Activated naive CD4-positive, alpha-beta T cell treated with anti-CD3 and anti-CD28 coated beads for 36 hours (primary cell): ENCODE results near the gene ATP6V1F. TPM values are rescaled to one million over a fixed set of nuclear protein-coding genes. Genes with fewer than 3 reads are reported as not detected.

ENCODE experiments used
- CTCF ChIA-PET: fragments of 350-600 bp; sonication (Branson Sonifier 250); formaldehyde crosslinking; loops from one replicate; lab custom pipeline; 2021; ENCODE audit warnings: antibody characterized with exemption; lab: Charles Lee
- DNase-seq: peaks from one replicate; pipeline ENCODE4 v3.0.0-alpha.2; 2020
- H3K27ac Mint-ChIP-seq: one replicate; pipeline ENCODE4 v1.8.0; 2021; ENCODE audit warnings: mild to moderate bottlenecking, mixed read lengths
- H3K27me3 Mint-ChIP-seq: one replicate; pipeline ENCODE4 v1.8.0; 2021; ENCODE audit warnings: low read depth, mixed read lengths
- H3K36me3 Mint-ChIP-seq: one replicate; pipeline ENCODE4 v1.8.0; 2021; ENCODE audit warnings: low read depth, mixed read lengths
- H3K4me1 Mint-ChIP-seq: one replicate; pipeline ENCODE4 v1.8.0; 2021; ENCODE audit warnings: low read depth, mixed read lengths
- H3K4me3 Mint-ChIP-seq: one replicate; pipeline ENCODE4 v1.8.0; 2021; ENCODE audit warnings: mild to moderate bottlenecking, moderate library complexity, mixed read lengths
- H3K9me3 Mint-ChIP-seq: one replicate; pipeline ENCODE4 v1.8.0; 2021; ENCODE audit warnings: mixed read lengths
- intact Hi-C: fragments of 100-400 bp; cut with micrococcal nuclease; formaldehyde crosslinking; loops from one replicate; pipeline ENCODE4 v1.15.1; 2023
- total RNA-seq, 2 experiments: library from RNA; stranded (reverse); gene quantifications; one replicate each; pipeline ENCODE4 v1.2.3, GENCODE V29; 2021

ATP6V1F gene
- total RNA-seq, 2 experiments from 2014 or later, result 129 to 142 TPM

DNA sequence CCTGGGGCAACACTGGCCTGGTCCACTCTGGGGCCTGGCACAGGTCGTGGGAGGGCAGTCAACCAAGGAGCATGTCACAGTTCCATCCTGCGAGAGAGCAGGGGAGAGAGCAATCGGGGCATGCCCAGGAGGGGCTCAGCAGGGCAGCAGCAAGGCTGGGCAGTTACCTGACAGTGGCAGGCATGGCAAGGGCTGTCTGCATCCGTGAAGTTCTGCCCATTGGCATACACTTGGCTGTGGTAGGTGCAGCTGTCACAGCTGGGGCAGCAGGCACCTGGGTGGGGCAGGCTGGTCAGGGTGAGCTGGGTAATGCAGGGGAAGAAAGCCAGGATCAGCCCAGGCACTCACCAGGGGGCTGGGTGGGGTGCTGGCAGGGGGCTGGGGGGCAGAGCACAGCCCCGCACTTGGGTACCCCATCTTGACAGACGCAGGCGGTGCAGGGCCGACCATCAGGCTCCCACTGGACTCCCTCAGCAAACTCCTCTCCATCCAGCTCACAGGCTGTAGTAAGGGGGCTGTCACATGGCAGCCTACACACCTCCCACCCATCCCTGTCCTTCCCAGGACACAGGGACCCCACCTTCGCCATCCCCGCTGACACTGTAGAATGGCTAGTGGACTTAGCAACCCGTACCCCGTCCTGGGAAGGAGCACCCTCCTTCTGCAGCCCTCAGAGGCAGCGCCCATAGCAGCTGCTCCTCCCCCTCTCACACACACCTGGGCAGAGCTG is 30.0 kb downstream of the ATP6V1F start:
- H3K27me3 Mint-ChIP-seq, result peaks cover 14% of the 10 kb centered on the region
- no peaks in the 10 kb centered on the region for H3K4me1 Mint-ChIP-seq
- H3K4me3 Mint-ChIP-seq, result no peak overlapping the region
- intact Hi-C loops, result no loop called here
- no peak for DNase-seq
- H3K36me3 Mint-ChIP-seq, result no peaks in the 10 kb centered on the region
- no peaks in the 10 kb centered on the region for H3K9me3 Mint-ChIP-seq
- H3K27ac Mint-ChIP-seq, result no peak overlapping the region
- CTCF ChIA-PET, result no interaction called here

DNA sequence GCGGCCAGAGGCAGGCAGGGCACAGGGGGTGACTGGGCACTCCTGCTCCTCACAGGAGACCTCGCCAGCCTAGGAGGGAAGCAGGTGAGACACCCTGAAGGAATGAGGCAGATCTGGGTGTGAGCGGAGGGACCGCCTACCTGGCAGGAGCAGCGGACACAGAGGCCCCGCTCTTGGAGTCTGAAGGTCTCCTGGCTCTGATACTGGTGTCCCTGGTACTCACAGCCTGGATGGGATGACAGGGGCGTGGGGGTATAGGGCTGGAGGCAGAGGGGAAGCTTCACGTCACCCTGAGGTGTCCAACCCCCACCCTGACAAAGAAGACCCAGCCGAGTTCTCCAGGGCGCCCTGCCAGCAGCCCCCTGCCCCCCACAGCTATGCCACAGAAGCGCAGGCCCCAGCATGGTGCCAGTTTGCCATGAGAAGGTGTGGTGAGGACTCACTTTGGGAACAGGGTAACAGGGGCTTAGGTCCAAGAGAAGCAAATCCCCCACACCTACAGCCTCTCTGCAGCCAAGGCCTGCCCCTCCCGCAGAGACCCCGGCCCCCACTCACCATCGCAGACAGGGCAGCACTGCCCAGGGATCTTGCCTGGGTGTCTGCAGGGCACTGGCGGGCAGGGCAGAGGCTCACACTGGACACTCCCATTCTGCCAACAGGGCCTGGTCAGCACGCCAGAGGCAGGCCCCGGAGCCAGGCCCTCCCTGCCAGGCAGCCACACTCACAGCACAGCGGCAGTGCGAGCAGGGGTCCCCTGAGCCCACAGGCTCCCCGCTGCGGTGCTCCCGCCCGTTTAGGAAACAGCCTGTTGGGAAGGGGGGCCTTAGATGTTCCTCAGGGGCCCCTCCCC is 30.8 kb downstream of the ATP6V1F start:
- no peaks in the 10 kb centered on the region for H3K4me1 Mint-ChIP-seq
- peaks cover 1% of the 10 kb centered on the region for H3K36me3 Mint-ChIP-seq
- no peak overlapping the region for H3K4me3 Mint-ChIP-seq
- H3K27me3 Mint-ChIP-seq, result peaks cover 16% of the 10 kb centered on the region
- no peak for DNase-seq
- peaks cover 3% of the 10 kb centered on the region for H3K9me3 Mint-ChIP-seq
- no peak overlapping the region for H3K27ac Mint-ChIP-seq
- CTCF ChIA-PET, result interaction anchor here (1.2 kb wide), 1 partner anchor 271 kb away, joined by 4 read pairs; no protein-coding TSS in a partner anchor
- intact Hi-C loops, result no loop called here

DNA sequence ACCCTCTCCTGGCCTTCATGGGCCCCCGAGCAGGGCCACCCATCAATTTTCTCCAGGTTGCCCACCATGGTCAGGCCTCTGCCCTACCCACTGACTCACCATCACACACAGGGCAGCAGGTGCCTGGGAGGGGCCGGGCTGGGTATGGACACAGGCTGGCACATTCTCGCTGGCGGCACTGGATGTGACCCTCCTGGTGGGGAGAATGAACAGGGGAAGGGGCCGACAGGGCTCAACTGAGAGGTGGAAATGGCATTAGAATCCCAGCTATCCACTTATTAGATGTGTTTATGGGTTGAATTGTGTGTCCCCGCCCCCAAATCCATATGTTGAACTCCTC is 31.4 kb downstream of the ATP6V1F start:
- Mint-ChIP-seq H3K36me3 (peaks cover 2% of the 10 kb centered on the region), H3K4me3 (no peak overlapping the region), H3K27ac (no peak overlapping the region), H3K9me3 (peaks cover 4% of the 10 kb centered on the region), H3K4me1 (no peaks in the 10 kb centered on the region), H3K27me3 (peaks cover 17% of the 10 kb centered on the region)
- DNase-seq, result no peak
- intact Hi-C loops, result no loop called here
- CTCF ChIA-PET, result interaction anchor here (0.7 to 1.2 kb wide), 2 partner anchors 159 to 270 kb away, joined by 3 to 4 read pairs; no protein-coding TSS in a partner anchor

DNA sequence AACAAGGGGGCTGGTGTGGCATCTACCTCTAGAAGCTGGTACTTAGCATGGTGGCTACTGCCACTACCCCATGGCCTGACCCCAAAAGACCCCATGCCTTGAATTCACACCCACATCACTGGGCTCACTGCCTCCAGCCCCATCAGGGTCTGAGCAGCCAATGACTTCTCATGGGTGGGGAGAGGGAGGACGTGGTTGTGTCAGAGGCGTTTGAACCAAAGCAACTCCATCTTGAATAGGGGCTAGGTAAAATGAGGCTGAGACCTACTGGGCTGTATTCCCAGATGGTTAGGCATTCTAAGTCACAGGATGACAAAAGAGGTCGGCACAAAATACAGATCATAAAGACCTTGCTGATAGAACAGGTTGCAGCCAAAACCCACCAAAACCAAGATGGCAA is 32.7 kb downstream of the ATP6V1F start:
- peaks cover 6% of the 10 kb centered on the region for H3K9me3 Mint-ChIP-seq
- H3K4me1 Mint-ChIP-seq, result no peaks in the 10 kb centered on the region
- no peak overlapping the region for H3K4me3 Mint-ChIP-seq
- DNase-seq, result no peak
- intact Hi-C loops, result no loop called here
- H3K27ac Mint-ChIP-seq, result no peak overlapping the region
- CTCF ChIA-PET, result no interaction called here
- H3K36me3 Mint-ChIP-seq, result peaks cover 2% of the 10 kb centered on the region
- H3K27me3 Mint-ChIP-seq, result peaks cover 10% of the 10 kb centered on the region

DNA sequence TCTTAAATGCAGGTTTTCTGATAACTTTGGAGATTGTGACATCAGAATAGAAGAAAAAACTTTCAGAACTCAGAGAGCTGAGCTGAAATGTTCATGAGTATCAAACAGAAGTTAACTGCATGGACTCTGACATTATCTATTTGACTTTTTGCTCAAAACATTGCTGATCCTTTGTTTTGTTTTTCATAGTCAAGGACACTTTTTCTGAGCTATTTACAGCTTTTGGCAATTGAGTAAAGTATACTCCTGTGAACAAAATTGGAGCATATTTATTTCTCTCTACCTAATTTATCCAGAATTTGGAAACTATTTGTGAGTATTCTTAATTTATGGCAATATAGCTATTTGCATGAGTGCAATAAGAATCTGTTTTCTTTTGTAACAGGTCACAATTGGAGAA is 36.7 kb downstream of the ATP6V1F start:
- H3K4me1 Mint-ChIP-seq, result no peaks in the 10 kb centered on the region
- no peak overlapping the region for H3K27ac Mint-ChIP-seq
- H3K36me3 Mint-ChIP-seq, result peaks cover 2% of the 10 kb centered on the region
- peaks cover 5% of the 10 kb centered on the region for H3K27me3 Mint-ChIP-seq
- CTCF ChIA-PET, result interaction anchor here (0.9 to 1.7 kb wide), 2 partner anchors 16 to 192 kb away, joined by 3 to 11 read pairs; no protein-coding TSS in a partner anchor
- H3K9me3 Mint-ChIP-seq, result peaks cover 6% of the 10 kb centered on the region
- H3K4me3 Mint-ChIP-seq, result no peak overlapping the region
- intact Hi-C loops, result no loop called here
- DNase-seq, result no peak

DNA sequence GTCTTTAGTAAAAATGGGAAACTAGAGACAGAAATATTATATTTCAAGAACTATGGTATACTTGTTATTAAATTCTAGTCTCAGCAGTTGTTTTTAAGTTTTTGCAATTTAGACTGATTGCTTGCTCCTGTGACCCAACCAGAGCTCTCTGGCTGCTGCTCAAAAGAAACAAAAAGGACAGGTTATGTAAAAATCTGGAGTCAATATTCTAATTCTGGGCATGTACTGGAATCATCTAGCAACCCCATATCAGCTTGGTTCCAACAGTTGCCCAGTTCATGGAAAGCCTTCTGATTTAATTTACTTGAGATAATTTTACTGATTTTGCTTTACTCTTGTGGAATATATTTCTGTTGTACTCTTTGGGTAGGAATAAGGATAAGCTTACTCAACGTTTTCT is 37.6 kb downstream of the ATP6V1F start:
- Mint-ChIP-seq H3K4me1 (no peaks in the 10 kb centered on the region), H3K9me3 (peaks cover 6% of the 10 kb centered on the region), H3K27ac (no peak overlapping the region), H3K4me3 (no peak overlapping the region), H3K36me3 (peaks cover 2% of the 10 kb centered on the region), H3K27me3 (peaks cover 5% of the 10 kb centered on the region)
- intact Hi-C loops, result no loop called here
- CTCF ChIA-PET, result interaction anchor here (0.9 to 1.7 kb wide), 2 partner anchors 17 to 192 kb away, joined by 3 to 11 read pairs; no protein-coding TSS in a partner anchor
- DNase-seq, result no peak

DNA sequence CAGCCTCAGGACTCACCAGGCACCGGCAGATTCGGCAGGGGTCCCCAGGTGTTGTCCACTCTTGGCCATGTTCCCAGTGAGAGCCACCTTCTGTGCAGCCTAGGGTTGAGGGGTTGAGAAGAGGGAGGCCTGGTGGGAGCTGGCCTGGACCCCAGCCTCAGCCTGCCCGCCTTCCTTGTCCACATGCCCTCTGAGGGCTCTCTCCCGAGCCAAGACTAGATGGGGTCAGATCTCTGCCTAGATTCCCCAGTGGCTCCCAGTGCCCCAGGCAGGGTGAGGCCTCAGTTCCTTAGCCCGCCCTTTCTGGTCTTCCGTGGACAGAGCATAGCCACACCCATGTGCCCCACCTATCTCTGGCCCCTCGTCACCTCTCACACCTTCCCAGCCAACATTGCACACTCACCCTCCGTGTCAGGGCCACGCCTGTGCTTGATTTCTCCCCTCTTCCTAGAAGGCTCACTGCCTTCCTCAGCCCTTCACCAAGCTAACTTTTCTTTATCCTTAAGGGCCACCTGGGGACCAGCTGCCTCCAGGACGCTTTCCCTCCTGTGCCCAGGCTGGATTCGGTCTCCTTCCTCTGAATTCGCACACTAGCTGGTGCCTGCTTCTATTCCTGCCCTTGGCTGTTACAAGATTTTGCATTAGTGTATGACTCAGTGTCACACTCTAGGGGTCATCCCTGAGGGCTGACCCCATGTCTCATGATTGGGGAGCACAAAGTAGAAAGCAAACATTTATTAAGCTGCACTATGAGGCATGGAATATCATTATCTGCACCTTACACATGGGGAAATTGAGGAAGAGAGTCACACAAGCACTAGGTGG is 40.3 kb downstream of the ATP6V1F start:
- no peak for DNase-seq
- peaks cover 6% of the 10 kb centered on the region for H3K9me3 Mint-ChIP-seq
- intact Hi-C loops, result no loop called here

DNA sequence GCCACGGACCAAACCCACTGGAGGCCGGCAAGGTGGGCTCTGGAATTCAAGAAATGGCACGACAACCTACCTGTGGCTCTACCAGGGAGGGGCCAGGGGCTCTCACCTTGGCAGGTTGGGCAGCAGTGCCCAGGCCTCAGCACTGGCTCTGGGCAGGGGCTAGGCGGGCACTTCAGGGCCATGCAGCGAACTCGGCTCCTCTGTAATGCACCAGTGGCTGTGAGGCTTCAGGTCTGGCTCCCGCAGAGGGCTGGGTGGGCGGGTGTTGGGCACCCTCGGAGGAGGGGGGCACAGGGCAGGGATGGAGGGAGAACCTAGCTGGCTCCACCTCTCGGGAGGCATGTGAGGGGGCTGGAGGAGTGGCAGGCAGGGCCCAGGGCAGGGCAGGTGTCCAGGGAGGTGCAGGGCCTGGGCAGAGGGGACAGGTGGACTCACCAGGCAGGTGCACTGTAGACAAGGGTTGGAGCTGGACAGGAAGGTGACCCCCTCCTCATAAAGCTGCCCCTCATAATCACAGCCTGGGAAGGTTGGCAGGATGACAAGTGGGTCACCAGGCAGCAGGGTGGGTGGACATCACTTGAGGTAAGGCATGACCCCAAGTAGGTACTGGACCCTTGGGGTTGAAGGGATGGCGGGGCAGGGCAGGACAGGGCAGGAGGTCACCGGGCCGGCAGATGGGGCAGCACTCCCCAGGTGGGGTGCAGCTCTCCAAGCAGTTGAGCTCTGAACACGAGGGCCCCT is 41.1 kb downstream of the ATP6V1F start:
- H3K36me3 Mint-ChIP-seq, result no peaks in the 10 kb centered on the region
- peaks cover 8% of the 10 kb centered on the region for H3K27me3 Mint-ChIP-seq
- DNase-seq, result no peak
- no peak overlapping the region for H3K27ac Mint-ChIP-seq
- peaks cover 2% of the 10 kb centered on the region for H3K9me3 Mint-ChIP-seq
- no peaks in the 10 kb centered on the region for H3K4me1 Mint-ChIP-seq
- H3K4me3 Mint-ChIP-seq, result no peak overlapping the region
- CTCF ChIA-PET, result interaction anchor here (0.6 to 2.7 kb wide), 5 partner anchors 21 to 421 kb away, joined by 3 to 21 read pairs (median 4); no protein-coding TSS in a partner anchor
- intact Hi-C loops, result loop anchor here (1.0 to 2.0 kb wide), 4 partner anchors 60 to 367 kb away; no protein-coding TSS in a partner anchor

More for the DNA sequence above, 40.3 kb downstream of the ATP6V1F start:
- CTCF ChIA-PET, result interaction anchor here (0.6 to 2.7 kb wide), 7 partner anchors 20 to 422 kb away, joined by 3 to 21 read pairs (median 4); no protein-coding TSS in a partner anchor
- Mint-ChIP-seq H3K4me3 (no peak overlapping the region), H3K4me1 (no peaks in the 10 kb centered on the region), H3K27ac (no peak overlapping the region), H3K36me3 (peaks cover 2% of the 10 kb centered on the region), H3K27me3 (peaks cover 10% of the 10 kb centered on the region)

DNA sequence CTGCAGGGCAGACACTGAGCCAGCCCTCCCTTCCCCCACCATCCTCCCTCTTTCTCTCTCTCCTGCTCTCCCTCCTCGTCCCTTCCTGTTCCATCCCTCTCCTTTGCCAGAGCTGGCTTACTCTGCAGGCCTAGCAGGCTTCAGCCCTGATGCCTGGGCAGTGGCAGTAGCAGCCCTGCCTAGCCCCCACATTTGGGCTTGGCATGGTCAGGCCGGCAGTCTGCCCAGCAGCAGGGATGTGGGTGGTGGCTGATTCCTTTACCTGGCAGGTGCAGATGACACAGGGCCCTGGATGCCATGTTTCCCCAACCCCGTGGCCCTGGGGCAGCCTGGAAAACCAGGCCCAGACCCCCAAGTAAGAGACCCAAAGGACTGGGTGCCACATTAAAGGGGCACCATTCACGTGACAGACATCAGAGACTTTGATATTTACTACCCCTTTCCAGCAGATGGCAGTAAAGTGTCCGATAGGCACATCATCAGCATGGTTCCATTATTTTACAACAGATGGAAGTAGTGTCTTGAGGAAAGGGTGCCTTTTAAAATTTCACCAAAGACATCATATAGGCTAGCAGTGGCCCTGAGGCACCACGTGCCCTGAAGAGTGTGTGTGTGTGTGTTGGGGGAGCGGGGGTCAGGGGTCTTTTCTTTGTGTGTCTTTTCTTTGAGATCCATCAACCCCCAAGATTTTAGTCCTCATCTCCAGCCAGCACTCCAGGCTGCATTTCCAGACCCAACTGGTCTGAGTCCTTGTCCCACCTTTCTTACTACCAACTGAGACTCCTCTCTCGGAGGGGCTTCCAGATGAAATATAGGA is 41.9 kb downstream of the ATP6V1F start:
- H3K27ac Mint-ChIP-seq, result no peak overlapping the region
- CTCF ChIA-PET, result interaction anchor here (1.4 to 2.7 kb wide), 3 partner anchors 21 to 187 kb away, joined by 4 to 21 read pairs (median 6); no protein-coding TSS in a partner anchor
- no peak overlapping the region for H3K4me3 Mint-ChIP-seq
- no peaks in the 10 kb centered on the region for H3K36me3 Mint-ChIP-seq
- peaks cover 15% of the 10 kb centered on the region for H3K27me3 Mint-ChIP-seq
- intact Hi-C loops, result loop anchor here (1.0 to 2.0 kb wide), 4 partner anchors 59 to 366 kb away; no protein-coding TSS in a partner anchor
- no peaks in the 10 kb centered on the region for H3K4me1 Mint-ChIP-seq
- no peaks in the 10 kb centered on the region for H3K9me3 Mint-ChIP-seq
- peak; percentile 42 for DNase-seq

DNA sequence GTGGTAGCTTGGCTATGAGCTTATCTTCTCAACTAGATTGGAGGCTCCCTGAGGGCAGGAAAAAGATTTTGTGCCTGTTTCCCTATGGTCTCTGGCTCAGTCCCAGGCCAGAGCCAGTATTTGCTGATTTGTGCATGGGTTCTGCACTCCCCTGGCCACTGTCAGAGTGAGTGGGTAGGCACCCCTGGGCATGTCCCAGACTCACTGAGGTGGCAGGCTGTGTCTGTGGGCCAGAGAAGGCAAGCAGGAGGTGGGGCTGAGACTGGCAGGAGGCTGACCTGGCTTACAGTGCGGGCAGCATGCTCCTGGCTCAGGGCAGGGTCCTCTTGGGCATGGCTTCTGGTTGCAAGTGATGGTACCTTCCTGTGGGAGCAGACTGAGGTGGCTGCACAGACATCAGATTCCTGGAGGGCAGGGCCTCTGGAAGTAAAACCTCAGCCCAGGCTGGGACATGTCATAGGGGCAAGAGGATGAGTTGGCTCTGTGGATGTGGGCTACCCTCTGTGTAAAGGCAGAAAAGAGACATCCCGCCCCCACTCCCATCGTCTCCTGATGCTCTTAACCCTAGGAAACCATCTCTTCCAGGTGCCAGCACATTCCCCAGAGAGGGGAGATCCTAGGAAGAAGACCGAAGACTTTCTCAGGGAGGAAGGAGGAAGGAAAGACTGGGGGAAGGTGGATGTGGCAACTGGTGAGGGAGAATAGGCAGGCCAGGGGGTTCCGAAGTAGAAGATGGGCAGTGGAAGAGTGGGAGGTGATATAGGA is 43.5 kb downstream of the ATP6V1F start:
- CTCF ChIA-PET, result interaction anchor here (0.7 kb wide), 1 partner anchor 104 kb away, joined by 3 read pairs; no protein-coding TSS in a partner anchor
- no peaks in the 10 kb centered on the region for H3K36me3 Mint-ChIP-seq
- peaks cover 26% of the 10 kb centered on the region for H3K27me3 Mint-ChIP-seq
- no peak overlapping the region for H3K27ac Mint-ChIP-seq
- no peak overlapping the region for H3K4me3 Mint-ChIP-seq
- no peaks in the 10 kb centered on the region for H3K4me1 Mint-ChIP-seq
- intact Hi-C loops, result no loop called here
- H3K9me3 Mint-ChIP-seq, result no peaks in the 10 kb centered on the region
- no peak for DNase-seq
